GM21529 (cell line): ENCODE measurements around the gene LTA.
"Not testable (repeated sequence)": the region's sequence is repeated elsewhere in the genome, so short reads cannot be mapped to it uniquely, and the experiment has no call there.

ENCODE experiments used
- ATAC-seq: cut with Tn5 transposase; IDR thresholded peaks from one replicate; pipeline ENCODE4 v1.9.1; 2021; ENCODE audit not compliant: unreplicated experiment

Gene LTA

GRCh38 chr6:31586008-31586407 lies 13.9 kb downstream of the LTA start, which contains the start of gene LST1:
LST1 (plus strand) TSS chr6:31586277; CDS start chr6:31587300, 1,023 bp downstream.
- no peak for ATAC-seq

GRCh38 chr6:31586599-31587281 lies 14.7 kb downstream of the LTA start:
- ATAC-seq, result no peak

- ATAC-seq, result no peak
Observed at GRCh38 chr6:31587791-31588777, 16.0 kb downstream of the LTA start.

GRCh38 chr6:31588871-31589650 lies 17.0 kb downstream of the LTA start:
- no peak for ATAC-seq

GRCh38 chr6:31590691-31591090 lies 18.6 kb downstream of the LTA start:
- ATAC-seq, result not testable (repeated sequence)

GRCh38 chr6:31592396-31592771 lies 20.3 kb downstream of the LTA start:
- ATAC-seq, result no peak

- ATAC-seq, result no peak
Observed at GRCh38 chr6:31597006-31597405, 24.9 kb downstream of the LTA start.

GRCh38 chr6:31607317-31607716 lies 35.2 kb downstream of the LTA start:
- no peak for ATAC-seq

GRCh38 chr6:31609519-31610406 lies 37.7 kb downstream of the LTA start:
- no peak for ATAC-seq

- no peak for ATAC-seq
Observed at GRCh38 chr6:31610968-31611367, 38.9 kb downstream of the LTA start.

GRCh38 chr6:31614075-31614619 lies 42.1 kb downstream of the LTA start:
- ATAC-seq, result no peak

- no peak for ATAC-seq
Observed at GRCh38 chr6:31614684-31615578, 42.8 kb downstream of the LTA start, which contains the start of gene AIF1. AIF1 (plus strand) TSS chr6:31615234; CDS start chr6:31615330, 96 bp downstream.

- ATAC-seq, result no peak
Observed at GRCh38 chr6:31615748-31616147, 43.7 kb downstream of the LTA start.

- no peak for ATAC-seq
Observed at GRCh38 chr6:31617010-31617409, 44.9 kb downstream of the LTA start.

GRCh38 chr6:31619805-31620585 lies 47.9 kb downstream of the LTA start:
- peak; percentile 77 for ATAC-seq

GRCh38 chr6:31620586-31621319 lies 48.7 kb downstream of the LTA start, which contains the start of gene PRRC2A:
PRRC2A (plus strand) TSS chr6:31620715; CDS start chr6:31622790, 2,075 bp downstream.
- ATAC-seq, result peak; percentile 30

- ATAC-seq, result no peak
Observed at GRCh38 chr6:31621320-31621939, 49.3 kb downstream of the LTA start.
